Astrocyte (in vitro differentiated cells and primary cell): Measurements from ENCODE around the gene FFAR3. TPM values are rescaled to one million over a fixed set of nuclear protein-coding genes. Genes with fewer than 3 reads are reported as not detected.

Experiments used
- DNase-seq: peaks from one replicate; pipeline ENCODE4 v3.0.0-alpha.2; 2010; ENCODE audit warnings: low read depth
- FAIRE-seq: peaks from 2 replicates; lab custom pipeline; 2011; peaks lifted over from hg19 to GRCh38; lab: Jason Lieb, UNC
- H2AFZ ChIP-seq: 2 replicates; pipeline ENCODE4 v1.6.0; 2012; ENCODE audit warnings: low read depth, low read length, inconsistent platforms
- H3K27ac ChIP-seq: 2 replicates; pipeline ENCODE4 v1.5.1; 2011; ENCODE audit warnings: low read depth, low read length, inconsistent platforms
- H3K27me3 ChIP-seq: 2 replicates; pipeline ENCODE4 v1.6.0; 2011; ENCODE audit warnings: low read length, inconsistent platforms; ENCODE audit not compliant: insufficient read depth
- H3K36me3 ChIP-seq: 2 replicates; pipeline ENCODE4 v1.5.1; 2011; ENCODE audit warnings: low read length, inconsistent platforms; ENCODE audit not compliant: insufficient read depth
- H3K4me1 ChIP-seq: 2 replicates; pipeline ENCODE4 v1.5.1; 2011; ENCODE audit warnings: low read length, inconsistent platforms; ENCODE audit not compliant: insufficient read depth
- H3K4me2 ChIP-seq: 2 replicates; pipeline ENCODE4 v1.6.0; 2012; ENCODE audit warnings: low read length, inconsistent platforms
- H3K4me3 ChIP-seq: 2 replicates; pipeline ENCODE4 v1.5.1; 2011; ENCODE audit warnings: low read depth, mild to moderate bottlenecking, low read length, inconsistent platforms; ENCODE audit not compliant: insufficient read depth
- H3K79me2 ChIP-seq: 2 replicates; pipeline ENCODE4 v1.6.0; 2012; ENCODE audit warnings: mild to moderate bottlenecking, low read length, inconsistent platforms; ENCODE audit not compliant: insufficient read depth
- H3K9ac ChIP-seq: 2 replicates; pipeline ENCODE4 v1.6.0; 2012; ENCODE audit warnings: mild to moderate bottlenecking, low read length, inconsistent platforms
- H3K9me3 ChIP-seq: 2 replicates; pipeline ENCODE4 v1.5.1; 2012; ENCODE audit warnings: low read depth, mild to moderate bottlenecking, low read length, inconsistent platforms; ENCODE audit not compliant: insufficient read depth
- H4K20me1 ChIP-seq: 2 replicates; pipeline ENCODE4 v1.6.0; 2012; ENCODE audit warnings: low read length, inconsistent platforms; ENCODE audit not compliant: insufficient read depth
- H3K27ac Mint-ChIP-seq: one replicate; pipeline ENCODE4 v1.8.0; 2021; ENCODE audit warnings: mild to moderate bottlenecking, mixed read lengths; ENCODE audit not compliant: unreplicated experiment
- H3K27me3 Mint-ChIP-seq: one replicate; pipeline ENCODE4 v1.8.0; 2021; ENCODE audit warnings: low read depth, mixed read lengths; ENCODE audit not compliant: unreplicated experiment
- H3K36me3 Mint-ChIP-seq: one replicate; pipeline ENCODE4 v1.8.0; 2021; ENCODE audit warnings: low read depth, mixed read lengths; ENCODE audit not compliant: unreplicated experiment
- H3K4me1 Mint-ChIP-seq: one replicate; pipeline ENCODE4 v1.8.0; 2021; ENCODE audit warnings: low read depth, mixed read lengths; ENCODE audit not compliant: unreplicated experiment
- H3K4me3 Mint-ChIP-seq: one replicate; pipeline ENCODE4 v1.8.0; 2021; ENCODE audit warnings: mild to moderate bottlenecking, moderate library complexity, mixed read lengths; ENCODE audit not compliant: unreplicated experiment
- H3K9me3 Mint-ChIP-seq: one replicate; pipeline ENCODE4 v1.8.0; 2021; ENCODE audit warnings: mild to moderate bottlenecking, mixed read lengths; ENCODE audit not compliant: unreplicated experiment
- CTCF ChIP-seq: IDR thresholded peaks from 2 replicates; pipeline ENCODE4 v1.5.1; 2011; ENCODE audit warnings: low read depth, mild to moderate bottlenecking, inconsistent platforms, low read length, moderate library complexity; ENCODE audit not compliant: insufficient read depth
- EZH2 ChIP-seq: IDR thresholded peaks from 2 replicates; pipeline ENCODE4 v1.6.1; 2012; ENCODE audit warnings: mild to moderate bottlenecking, low read length, inconsistent platforms; ENCODE audit not compliant: insufficient read depth
- total RNA-seq: library from RNA; stranded (reverse); gene quantifications from 2 replicates; pipeline ENCODE4 v1.2.1, GENCODE V29; 2021

The FFAR3 gene
- total RNA-seq, 1 donor from 2014 or later, result not detected

GRCh38 chr19:35389192-35389861, 31.1 kb downstream of the FFAR3 start:
- FAIRE-seq, result no peak
- H3K9me3 Mint-ChIP-seq, result peaks cover 15% of the 10 kb centered on the region
- no peak for TF ChIP-seq CTCF
- TF ChIP-seq EZH2, result no peak

GRCh38 chr19:35392742-35393715, 34.8 kb downstream of the FFAR3 start:
- Histone ChIP-seq H3K27ac (no peak overlapping the region), H3K79me2 (no peaks in the 10 kb centered on the region), H3K4me2 (no peak overlapping the region), H3K9me3 (no peaks in the 10 kb centered on the region), H2AFZ (no peak overlapping the region), H3K4me3 (no peak overlapping the region), H3K4me1 (no peaks in the 10 kb centered on the region), H3K36me3 (no peaks in the 10 kb centered on the region), H3K9ac (no peak overlapping the region), H3K27me3 (no peaks in the 10 kb centered on the region), H4K20me1 (no peaks in the 10 kb centered on the region)
- H3K4me1 Mint-ChIP-seq, result no peaks in the 10 kb centered on the region
- DNase-seq (no peak), FAIRE-seq (no peak)
- no peak overlapping the region for H3K4me3 Mint-ChIP-seq
- TF ChIP-seq EZH2, result no peak
- TF ChIP-seq CTCF, result no peak
- H3K9me3 Mint-ChIP-seq, result peaks cover 5% of the 10 kb centered on the region
- peaks cover 13% of the 10 kb centered on the region for H3K27me3 Mint-ChIP-seq
- H3K36me3 Mint-ChIP-seq, result no peaks in the 10 kb centered on the region
- H3K27ac Mint-ChIP-seq, result no peak overlapping the region

More at GRCh38 chr19:35389192-35389861, 31.1 kb downstream of the FFAR3 start:
- H3K36me3 ChIP-seq, result no peaks in the 10 kb centered on the region
- Mint-ChIP-seq H3K4me3 (no peak overlapping the region), H3K36me3 (no peaks in the 10 kb centered on the region), H3K4me1 (no peaks in the 10 kb centered on the region), H3K27ac (no peak overlapping the region), H3K27me3 (peaks cover 11% of the 10 kb centered on the region)
- DNase-seq, result no peak
- no peaks in the 10 kb centered on the region for H4K20me1 ChIP-seq
- H2AFZ ChIP-seq, result no peak overlapping the region
- peaks cover 5% of the 10 kb centered on the region for H3K9me3 ChIP-seq
- no peak overlapping the region for H3K4me2 ChIP-seq
- no peaks in the 10 kb centered on the region for H3K79me2 ChIP-seq
- H3K9ac ChIP-seq, result no peak overlapping the region
- no peak overlapping the region for H3K27ac ChIP-seq
- no peaks in the 10 kb centered on the region for H3K4me1 ChIP-seq
- H3K4me3 ChIP-seq, result no peak overlapping the region
- H3K27me3 ChIP-seq, result no peaks in the 10 kb centered on the region
